Left cardiac atrium (tissue), 4 donors: ENCODE results near the gene LRRC4C. TPM values are rescaled to one million over a fixed set of nuclear protein-coding genes. Genes with fewer than 3 reads are reported as not detected.

Experiments
- ATAC-seq, 2 donors: fragments of 200-7000 bp; cut with Tn5 transposase; one replicate each; pipeline ENCODE4 v1.9.1; 2020; ENCODE audit warnings: mild to moderate bottlenecking in 2 of 2, moderate library complexity in 2 of 2
- DNase-seq: peaks from one replicate; pipeline ENCODE4 v3.0.0-alpha.2; 2020
- intact Hi-C, 2 donors: fragments of 100-400 bp; cut with DNase I; formaldehyde crosslinking; loops; one replicate each; pipeline versions ENCODE4 v1.14.1 to v1.15.1; 2022 to 2023
- long read RNA-seq: library from polyadenylated mRNA; unstranded; transcript quantifications from one replicate; pipeline ENCODE4 v2.0.0, GENCODE V29; 2021
- total RNA-seq, 2 donors: library from RNA; stranded (reverse); fragmentation: NEBNext Ultra II Directional; extraction: Animal tissue kit (Norgen Biotek cat#: 25700); gene quantifications; one replicate each; pipeline ENCODE4 v1.2.1, GENCODE V29; 2021
- donor health status: DM: no; HTN: yes; CAD: no.
- donor health status: DM: no; HTN: yes; CAD: no; lungs with severe emphysema.
- donor health status: DM: yes; HTN: yes; CAD: no.
- donor health status: Dilated cardiomyopathy.

The LRRC4C gene
- total RNA-seq: 1 to 10 TPM; 1.3 to 1.6 TPM
- long read RNA-seq: 0 reads

- DNase-seq: no peak
- no peak for ATAC-seq
- intact Hi-C loops: loop anchor here in 1 of 2 donors (5.0 kb wide), 2 partner anchors 1063 to 1823 kb away; no protein-coding TSS in a partner anchor
Observed at GRCh38 chr11:41459465-41460401, at the start of gene LRRC4C. LRRC4C (minus strand) TSS chr11:41459652.

GRCh38 chr11:41508121-41508520 lies 48.7 kb upstream of the LRRC4C start:
- no peak for DNase-seq
- intact Hi-C loops: no loop called here
- ATAC-seq: no peak

GRCh38 chr11:41499429-41499828 lies 40.0 kb upstream of the LRRC4C start:
- intact Hi-C loops: no loop called here
- ATAC-seq (no peak), DNase-seq (no peak)

- DNase-seq (no peak), ATAC-seq (no peak)
- intact Hi-C loops: no loop called here
Observed at GRCh38 chr11:41498726-41499125, 39.3 kb upstream of the LRRC4C start.

- DNase-seq: no peak
- no peak for ATAC-seq
- intact Hi-C loops: no loop called here
Observed at GRCh38 chr11:41497974-41498373, 38.5 kb upstream of the LRRC4C start.

- no peak for DNase-seq
- intact Hi-C loops: no loop called here
- no peak for ATAC-seq
Observed at GRCh38 chr11:41494716-41495115, 35.3 kb upstream of the LRRC4C start.

GRCh38 chr11:41486424-41486823 lies 27.0 kb upstream of the LRRC4C start:
- ATAC-seq (no peak), DNase-seq (no peak)
- intact Hi-C loops: no loop called here

- no peak for DNase-seq
- ATAC-seq: no peak
- intact Hi-C loops: no loop called here
Observed at GRCh38 chr11:41483956-41484355, 24.5 kb upstream of the LRRC4C start.

- DNase-seq (no peak), ATAC-seq (no peak)
- intact Hi-C loops: no loop called here
Observed at GRCh38 chr11:41479179-41479578, 19.7 kb upstream of the LRRC4C start.

GRCh38 chr11:41461057-41461681 lies 1.7 kb upstream of the LRRC4C start:
- intact Hi-C loops: loop anchor here in 1 of 2 donors (5.0 kb wide), 2 partner anchors 1061 to 1821 kb away; no protein-coding TSS in a partner anchor
- no peak for DNase-seq
- ATAC-seq: no peak

GRCh38 chr11:41458641-41459040 lies 811 bp downstream of the LRRC4C start:
- no peak for DNase-seq
- intact Hi-C loops: no loop called here
- ATAC-seq: no peak

GRCh38 chr11:41458154-41458553 lies 1.3 kb downstream of the LRRC4C start:
- DNase-seq: no peak
- intact Hi-C loops: no loop called here
- ATAC-seq: no peak

- DNase-seq (no peak), ATAC-seq (no peak)
- intact Hi-C loops: no loop called here
Observed at GRCh38 chr11:41457216-41458014, 2.0 kb downstream of the LRRC4C start.

GRCh38 chr11:41456269-41456668 lies 3.2 kb downstream of the LRRC4C start:
- intact Hi-C loops: no loop called here

GRCh38 chr11:41451011-41451410 lies 8.4 kb downstream of the LRRC4C start:
- intact Hi-C loops: no loop called here
- no peak for DNase-seq

More at GRCh38 chr11:41456269-41456668, 3.2 kb downstream of the LRRC4C start:
- DNase-seq: no peak
- no peak for ATAC-seq

GRCh38 chr11:41449483-41450050 lies 9.9 kb downstream of the LRRC4C start:
- ATAC-seq (peak in 1 of 2 donors; percentile 39), DNase-seq (no peak)
- intact Hi-C loops: no loop called here

More at GRCh38 chr11:41451011-41451410, 8.4 kb downstream of the LRRC4C start:
- ATAC-seq: no peak

GRCh38 chr11:41446566-41446965 lies 12.9 kb downstream of the LRRC4C start:
- no peak for DNase-seq
- intact Hi-C loops: no loop called here
- ATAC-seq: no peak

- no peak for DNase-seq
- intact Hi-C loops: no loop called here
- ATAC-seq: no peak
Observed at GRCh38 chr11:41446107-41446506, 13.3 kb downstream of the LRRC4C start.

- DNase-seq (no peak), ATAC-seq (no peak)
- intact Hi-C loops: no loop called here
Observed at GRCh38 chr11:41437006-41437490, 22.4 kb downstream of the LRRC4C start.
